NCI-H510A treated with DMSO at 0.1 percent for 48 hours (cell line): Measurements from ENCODE around the gene TTLL10.
A peak's percentile ranks its signal among the peaks of the same experiment; 100 is the strongest.
"Not testable (repeated sequence)": the region's sequence is repeated elsewhere in the genome, so short reads cannot be mapped to it uniquely, and the experiment has no call there.

ENCODE experiments used
- DNase-seq: peaks from one replicate; lab custom pipeline; 2025; lab: John Stamatoyannopoulos, UW

TTLL10 gene

GRCh38 chr1:1141244-1141910 is 32.3 kb upstream of the TTLL10 start:
- DNase-seq = no peak

- DNase-seq = no peak
Measured at GRCh38 chr1:1141911-1142250, 31.8 kb upstream of the TTLL10 start.

GRCh38 chr1:1142352-1142751 is 31.3 kb upstream of the TTLL10 start:
- DNase-seq = not testable (repeated sequence)

GRCh38 chr1:1142844-1143243 is 30.8 kb upstream of the TTLL10 start:
- DNase-seq = no peak

GRCh38 chr1:1143636-1144035 is 30.0 kb upstream of the TTLL10 start:
- DNase-seq = no peak

- peak; percentile 99 for DNase-seq
Measured at GRCh38 chr1:1144122-1144842, 29.4 kb upstream of the TTLL10 start.

- DNase-seq = peak; percentile 76
Measured at GRCh38 chr1:1144843-1145546, 28.7 kb upstream of the TTLL10 start.

- no peak for DNase-seq
Measured at GRCh38 chr1:1145547-1145914, 28.1 kb upstream of the TTLL10 start.

GRCh38 chr1:1146026-1146425 is 27.7 kb upstream of the TTLL10 start:
- no peak for DNase-seq

- DNase-seq = no peak
Measured at GRCh38 chr1:1146596-1146995, 27.1 kb upstream of the TTLL10 start.

GRCh38 chr1:1148061-1148460 is 25.6 kb upstream of the TTLL10 start:
- DNase-seq = no peak

GRCh38 chr1:1148569-1148968 is 25.1 kb upstream of the TTLL10 start:
- DNase-seq = no peak

GRCh38 chr1:1149416-1149815 is 24.3 kb upstream of the TTLL10 start:
- DNase-seq = no peak

GRCh38 chr1:1150100-1150499 is 23.6 kb upstream of the TTLL10 start:
- DNase-seq = no peak

GRCh38 chr1:1151306-1151705 is 22.4 kb upstream of the TTLL10 start:
- no peak for DNase-seq

- not testable (repeated sequence) for DNase-seq
Measured at GRCh38 chr1:1152431-1152830, 21.2 kb upstream of the TTLL10 start.

GRCh38 chr1:1153215-1153614 is 20.5 kb upstream of the TTLL10 start:
- not testable (repeated sequence) for DNase-seq

- DNase-seq = no peak
Measured at GRCh38 chr1:1153874-1154273, 19.8 kb upstream of the TTLL10 start.

- no peak for DNase-seq
Measured at GRCh38 chr1:1155258-1155657, 18.4 kb upstream of the TTLL10 start.

GRCh38 chr1:1156140-1157032 is 17.3 kb upstream of the TTLL10 start:
- no peak for DNase-seq

GRCh38 chr1:1157033-1157365 is 16.7 kb upstream of the TTLL10 start:
- DNase-seq = no peak

GRCh38 chr1:1157426-1157913 is 16.2 kb upstream of the TTLL10 start:
- no peak for DNase-seq
